ENCODE measurements around the gene PREP.
A peak's percentile ranks its signal among the peaks of the same experiment; 100 is the strongest.
"Not testable (repeated sequence)": the region's sequence is repeated elsewhere in the genome, so short reads cannot be mapped to it uniquely, and the experiment has no call there.

PREP gene

DNA sequence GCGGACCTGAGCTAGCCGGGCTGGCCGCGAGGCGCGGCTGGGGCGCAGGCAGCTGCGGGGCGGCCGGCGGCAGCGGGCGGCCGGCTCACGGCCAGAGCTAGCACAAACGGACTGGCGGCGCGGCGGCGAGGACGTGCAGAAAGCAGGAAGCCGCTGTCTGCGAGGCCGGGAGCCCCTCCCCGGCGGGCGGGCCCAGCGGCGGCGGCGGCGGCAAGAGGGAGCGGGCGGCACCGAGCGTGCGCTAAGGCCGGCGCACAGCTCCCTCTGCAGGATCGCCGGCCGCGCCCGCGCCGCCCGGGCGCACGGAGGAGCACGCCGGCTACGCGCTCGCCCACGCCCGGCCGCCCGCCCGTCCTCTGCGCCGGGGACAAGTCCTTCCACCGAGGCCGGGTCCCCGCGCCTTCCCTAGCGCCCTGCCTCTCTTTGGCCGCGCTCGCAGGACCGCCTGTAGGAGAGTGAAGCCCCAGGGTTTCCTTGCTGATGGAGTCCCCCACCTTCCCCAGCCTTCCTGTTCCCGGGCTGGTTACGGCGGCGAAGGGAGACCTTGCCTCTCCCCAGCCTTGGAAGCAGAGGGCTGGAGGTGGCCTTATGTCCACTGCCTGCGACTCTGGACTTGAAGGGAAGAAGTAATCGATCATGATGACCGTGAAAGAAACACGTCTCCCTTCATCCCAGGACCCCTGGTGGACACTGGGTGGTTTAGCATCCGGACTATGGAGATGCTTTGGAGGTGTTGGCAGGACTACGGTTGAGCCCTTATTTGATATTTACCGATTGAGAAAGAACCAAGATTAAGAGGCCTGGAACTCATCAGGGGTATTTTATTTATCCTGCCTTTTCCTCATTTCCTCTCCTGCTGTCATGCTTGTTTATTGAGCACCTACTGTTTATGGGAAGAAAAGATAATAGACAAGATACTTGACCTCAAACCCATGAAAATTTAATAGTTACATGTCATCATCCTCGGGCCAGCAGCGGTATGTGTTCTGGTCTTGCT lies at the start of gene PREP:
Gene PREP (minus strand): TSS at position 144 of the 997 bp plus-strand sequence. CDS start 191 bp downstream, outside the sequence.
- DNase-seq (ENCODE audit: low read depth), result peak; percentile 54

DNA sequence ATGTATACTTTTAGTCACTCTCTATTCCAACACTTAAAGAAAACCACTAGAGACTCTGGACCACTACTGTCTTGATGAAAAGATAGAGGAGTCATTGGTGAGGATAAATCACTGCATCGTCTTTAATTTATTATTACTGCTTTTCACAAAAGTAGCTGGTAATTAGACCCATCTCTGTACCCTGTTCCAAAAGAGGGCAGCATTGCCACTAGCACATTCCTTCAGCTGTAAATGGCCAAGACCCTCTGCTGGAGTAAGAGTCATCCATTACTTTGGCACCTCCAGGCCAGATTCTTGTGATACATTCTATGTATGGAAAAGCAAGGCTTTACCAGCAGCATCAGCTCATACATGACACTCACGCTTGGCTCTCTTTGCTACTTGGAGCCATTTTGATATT lies 49.5 kb upstream of the PREP start:
- DNase-seq (ENCODE audit: low read depth), result no peak

DNA sequence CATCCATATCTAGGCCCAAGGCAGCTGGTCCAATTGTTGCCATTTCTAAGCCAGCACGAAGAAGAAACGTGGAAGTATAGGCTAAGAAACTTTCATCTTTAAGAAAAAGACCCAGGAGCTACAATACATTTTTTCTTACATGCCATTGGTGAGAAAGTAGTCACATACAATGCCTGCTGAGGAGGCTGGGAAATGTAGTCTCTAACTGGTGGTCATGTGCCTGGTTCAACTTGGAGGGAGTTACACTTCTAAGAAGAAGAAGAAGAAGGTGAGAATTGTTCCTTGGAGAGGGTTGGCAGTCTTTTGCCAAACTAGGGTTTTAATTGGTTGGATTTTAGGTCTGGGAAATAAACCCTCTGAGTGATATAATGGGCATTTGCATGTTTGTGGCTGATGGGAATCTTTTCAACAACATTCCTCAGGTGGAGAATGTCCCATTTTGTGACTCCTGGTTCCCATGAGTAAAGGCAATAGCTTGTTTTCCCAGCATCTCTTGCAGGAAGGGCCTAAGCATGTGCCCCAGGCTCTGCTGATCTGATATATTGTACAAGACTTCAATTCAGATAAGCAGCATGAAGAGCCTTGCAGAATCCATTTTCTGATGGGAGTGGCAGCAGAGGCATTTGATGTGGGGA lies 47.0 kb upstream of the PREP start:
- DNase-seq (ENCODE audit: low read depth), result no peak

DNA sequence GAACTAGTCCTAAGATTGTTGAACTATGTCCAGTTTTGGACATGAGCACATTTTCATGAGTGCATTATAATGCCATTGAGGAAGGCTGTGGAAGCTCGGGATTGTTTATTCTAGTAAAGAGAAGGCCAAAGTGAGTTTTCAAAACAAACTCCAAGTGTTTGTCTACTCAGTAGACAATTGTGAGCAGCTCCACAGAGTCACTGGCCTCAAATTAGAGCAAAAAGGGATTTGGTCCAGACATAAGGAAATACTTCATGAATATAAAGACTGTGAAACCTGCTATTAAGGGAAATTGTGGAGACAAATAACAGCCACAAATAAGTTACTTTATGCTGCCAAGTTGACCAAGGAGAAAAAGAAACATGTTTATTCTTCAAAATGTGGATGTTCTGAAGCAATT lies 42.6 kb upstream of the PREP start:
- no peak for DNase-seq (ENCODE audit: low read depth)

DNA sequence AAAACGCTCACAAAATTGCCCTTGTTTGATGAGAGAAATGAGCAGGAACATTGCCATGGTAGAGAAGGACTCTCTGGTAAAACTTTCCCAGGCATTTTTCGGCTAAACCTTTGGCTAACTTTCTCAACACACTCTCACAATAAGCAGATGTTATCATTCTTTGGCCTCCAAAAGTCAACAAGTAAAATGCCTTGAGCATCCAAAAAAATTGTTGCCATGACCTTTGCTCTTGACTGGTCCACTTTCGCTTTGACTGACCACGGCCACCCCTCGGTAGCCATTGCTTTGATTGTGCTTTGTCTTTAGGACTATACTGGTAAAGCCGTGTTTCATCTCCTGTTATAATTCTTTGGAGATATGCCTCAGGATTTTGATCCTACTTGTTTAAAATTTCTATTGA lies 41.1 kb upstream of the PREP start:
- no peak for DNase-seq (ENCODE audit: low read depth)

DNA sequence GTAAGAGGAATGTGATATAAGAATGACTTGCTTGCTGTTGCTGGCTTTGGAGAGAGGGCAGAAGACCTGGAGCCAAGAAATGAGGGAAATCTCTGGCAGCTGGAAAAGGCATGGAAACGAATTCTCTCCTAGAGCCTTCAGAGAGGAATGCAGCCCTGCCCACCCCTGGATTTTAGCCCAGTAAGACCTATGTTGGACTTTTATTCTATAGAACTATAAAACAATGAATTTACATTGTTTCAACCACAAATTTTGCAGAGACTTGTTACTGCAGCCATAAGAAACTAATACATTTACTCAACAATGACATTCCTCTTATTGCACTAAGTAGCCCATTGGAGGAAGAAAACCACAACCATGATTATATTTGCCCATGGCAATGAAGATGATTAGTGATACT lies 39.5 kb upstream of the PREP start:
- DNase-seq (ENCODE audit: low read depth), result no peak

DNA sequence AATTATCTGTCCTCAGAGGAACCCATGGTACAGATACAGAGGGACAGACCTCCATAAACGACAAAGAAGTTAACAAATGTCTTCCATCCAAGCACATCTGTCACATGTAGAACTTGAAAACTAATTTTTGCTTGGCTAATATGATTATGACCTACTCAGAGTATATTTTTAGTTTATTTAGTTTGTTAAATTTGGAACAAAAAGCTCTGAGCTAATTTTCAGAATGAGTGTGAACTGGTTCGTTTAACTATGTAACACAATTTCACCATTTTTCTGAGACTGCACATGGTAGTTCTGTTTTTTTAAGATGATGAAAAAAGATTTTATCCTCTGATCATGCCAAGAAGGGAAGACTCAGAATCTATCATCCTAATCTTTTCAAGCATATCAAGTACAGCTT lies 34.4 kb upstream of the PREP start:
- DNase-seq (ENCODE audit: low read depth), result no peak

DNA sequence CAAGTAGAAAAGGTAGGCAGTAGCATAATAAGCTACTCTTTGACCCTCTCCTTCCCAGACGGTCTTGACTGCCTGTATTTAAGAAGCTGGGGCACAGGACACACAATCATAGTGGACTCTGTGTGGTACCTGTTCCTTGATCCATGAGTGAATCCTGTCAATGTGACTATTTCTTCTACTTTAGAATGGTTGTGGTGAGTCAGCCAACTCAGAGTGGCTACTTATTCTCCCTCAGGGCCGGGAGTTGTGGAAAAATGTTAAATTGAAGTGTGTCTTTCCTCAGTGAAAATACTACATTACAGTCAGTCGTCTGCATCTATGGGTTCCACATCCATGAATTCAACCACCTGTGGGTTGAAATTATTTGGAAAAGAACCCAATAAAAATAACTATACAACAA lies 30.8 kb upstream of the PREP start:
- DNase-seq (ENCODE audit: low read depth), result no peak

DNA sequence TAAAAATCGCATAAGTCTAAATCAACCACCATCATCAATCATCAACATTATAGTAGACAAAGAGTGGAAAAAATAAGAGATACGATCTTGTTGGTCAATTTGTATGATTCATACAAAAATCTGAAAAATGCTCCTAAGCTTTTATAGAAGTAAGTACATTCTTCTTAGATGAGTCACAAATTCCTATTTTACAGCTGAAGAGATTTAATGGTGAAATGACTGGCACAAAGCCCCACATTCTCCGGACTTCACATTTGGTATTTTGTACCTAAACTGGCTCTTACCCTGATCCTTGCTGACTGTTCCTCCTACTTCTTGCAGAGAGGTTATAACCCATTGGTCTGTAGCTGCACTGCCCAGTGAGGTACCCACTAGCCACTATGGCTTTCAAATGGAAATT lies 29.9 kb upstream of the PREP start:
- DNase-seq (ENCODE audit: low read depth), result no peak

DNA sequence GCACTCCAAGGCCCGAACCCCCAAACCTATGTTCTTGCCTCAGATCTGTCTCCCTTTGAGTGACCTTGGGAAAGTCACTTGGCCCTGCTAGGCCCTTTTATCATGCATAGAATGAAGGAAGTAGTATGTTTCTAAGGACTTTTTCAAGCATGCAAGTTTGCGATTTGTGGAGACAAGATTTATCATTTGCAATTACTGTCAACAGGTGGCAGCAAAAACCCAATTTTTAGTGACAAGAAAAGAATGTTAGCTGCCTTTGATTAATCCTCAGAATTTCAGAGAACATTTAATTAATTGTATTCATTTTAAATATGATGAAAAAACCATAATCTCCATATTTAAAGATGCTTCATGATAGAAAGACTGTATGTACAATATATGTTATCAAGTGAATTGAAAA lies 28.3 kb upstream of the PREP start:
- DNase-seq (ENCODE audit: low read depth), result no peak

DNA sequence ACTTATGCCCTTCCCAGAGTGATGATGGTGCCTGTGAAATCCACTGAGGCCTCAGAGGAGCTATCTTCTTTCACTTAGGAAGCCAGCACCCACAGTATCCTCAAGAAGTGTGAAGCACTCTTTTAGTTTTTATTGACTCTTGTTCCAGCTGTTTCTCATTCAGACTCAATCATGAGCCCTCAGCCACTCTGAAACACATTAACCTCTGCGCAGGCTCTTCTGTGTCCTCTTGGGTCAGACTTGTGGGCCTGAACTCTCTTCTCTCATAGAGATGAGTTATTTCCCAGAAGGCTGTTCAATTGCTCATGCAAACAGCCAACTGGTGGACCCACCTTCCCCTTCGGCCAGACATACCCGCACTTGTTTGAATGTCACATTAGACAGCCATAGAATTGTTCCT lies 27.8 kb upstream of the PREP start:
- DNase-seq (ENCODE audit: low read depth), result no peak

DNA sequence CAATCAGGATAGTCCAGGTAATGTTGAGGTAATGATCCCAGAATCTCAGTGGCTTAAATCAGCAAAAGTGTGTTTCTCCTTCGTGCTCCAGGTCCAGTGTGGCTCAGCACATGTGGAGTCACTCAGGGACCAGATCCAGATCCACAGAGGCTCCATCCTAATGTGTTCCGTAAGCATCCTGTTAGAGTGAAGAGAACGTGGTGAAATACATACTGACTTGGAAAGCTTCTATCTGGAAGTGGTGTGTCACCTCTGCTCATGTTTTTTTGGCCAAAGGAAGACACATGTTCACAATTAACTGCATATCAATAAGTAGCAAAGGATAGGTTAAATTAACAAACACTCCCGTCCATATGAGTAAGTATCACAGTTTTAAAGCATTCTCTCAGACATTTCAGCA lies 26.8 kb upstream of the PREP start:
- DNase-seq (ENCODE audit: low read depth), result no peak

DNA sequence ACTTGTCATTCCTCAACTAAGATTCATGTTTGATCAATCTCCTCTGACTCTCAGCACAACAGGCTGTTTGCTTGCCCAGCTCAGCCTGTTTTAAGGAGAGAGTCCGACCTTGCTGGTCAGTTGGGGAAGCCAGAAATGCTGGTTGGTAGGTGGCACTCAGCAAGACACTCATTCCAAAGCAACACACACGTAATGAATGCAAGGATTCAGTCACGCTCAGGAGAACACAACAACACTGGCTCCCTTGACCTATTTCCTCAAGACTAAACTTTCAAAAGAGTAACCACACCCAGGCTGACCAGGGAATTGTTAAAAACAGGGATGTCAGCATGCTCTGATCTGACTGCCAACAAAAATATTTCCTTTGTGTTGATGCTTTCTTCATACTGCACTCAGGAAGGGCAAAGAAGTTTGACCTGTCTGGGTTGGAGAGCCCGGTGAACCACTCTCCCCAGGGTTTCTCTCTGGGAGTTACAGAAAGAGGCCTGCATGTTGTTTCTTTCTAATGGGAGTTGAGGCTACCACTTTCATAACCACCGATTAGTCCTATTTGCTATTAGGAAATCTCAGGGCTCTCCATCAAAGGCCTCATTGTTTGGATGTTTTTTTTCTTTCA lies 25.6 kb upstream of the PREP start:
- no peak for DNase-seq (ENCODE audit: low read depth)

DNA sequence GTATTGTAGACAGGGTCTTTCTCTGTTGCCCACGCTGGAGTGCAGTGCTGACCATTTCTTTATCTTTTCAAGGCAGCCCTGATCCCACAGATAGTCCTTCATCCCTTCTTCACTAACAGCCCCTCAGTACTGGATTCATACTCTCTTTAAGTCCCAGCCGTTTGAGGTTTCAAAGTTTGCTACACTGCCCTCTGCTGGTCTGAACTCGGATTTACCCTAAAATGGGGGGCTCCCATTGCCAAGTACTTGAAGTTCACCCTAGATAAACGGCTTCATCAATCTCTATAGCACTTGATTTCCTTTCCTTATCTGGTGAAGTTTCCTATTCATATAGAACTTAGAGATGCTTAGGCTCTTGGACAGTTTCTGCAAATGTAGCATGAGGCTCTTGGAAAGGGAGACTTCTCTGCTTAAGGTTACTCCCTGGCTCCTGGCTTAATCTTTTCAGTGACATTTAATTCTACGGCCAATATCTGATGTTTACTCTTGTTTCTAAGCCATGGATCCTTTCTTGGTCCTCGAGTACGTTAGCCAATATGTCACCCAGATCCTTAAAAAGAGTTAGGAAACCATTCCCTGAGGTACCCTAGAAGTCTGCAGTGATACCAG lies 21.4 kb upstream of the PREP start:
- peak; percentile 53 for DNase-seq (ENCODE audit: low read depth)

DNA sequence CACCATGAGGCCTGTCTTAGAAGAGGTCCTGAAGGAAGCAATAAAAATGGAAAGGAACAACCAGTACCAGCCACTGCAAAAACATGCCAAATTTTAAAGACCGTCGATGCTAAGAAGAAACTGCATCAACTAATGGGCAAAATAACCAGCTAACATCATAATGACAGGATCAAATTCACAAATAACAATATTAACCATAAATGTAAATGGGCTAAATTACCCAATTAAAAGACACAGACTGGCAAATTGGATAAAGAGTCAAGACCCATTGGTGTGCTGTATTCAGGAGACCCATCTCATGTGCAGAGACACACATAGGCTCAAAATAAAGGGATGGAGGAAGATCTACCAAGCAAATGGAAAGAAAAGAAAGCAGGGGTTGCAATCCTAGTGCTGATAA lies 14.1 kb upstream of the PREP start:
- not testable (repeated sequence) for DNase-seq (ENCODE audit: low read depth)

DNA sequence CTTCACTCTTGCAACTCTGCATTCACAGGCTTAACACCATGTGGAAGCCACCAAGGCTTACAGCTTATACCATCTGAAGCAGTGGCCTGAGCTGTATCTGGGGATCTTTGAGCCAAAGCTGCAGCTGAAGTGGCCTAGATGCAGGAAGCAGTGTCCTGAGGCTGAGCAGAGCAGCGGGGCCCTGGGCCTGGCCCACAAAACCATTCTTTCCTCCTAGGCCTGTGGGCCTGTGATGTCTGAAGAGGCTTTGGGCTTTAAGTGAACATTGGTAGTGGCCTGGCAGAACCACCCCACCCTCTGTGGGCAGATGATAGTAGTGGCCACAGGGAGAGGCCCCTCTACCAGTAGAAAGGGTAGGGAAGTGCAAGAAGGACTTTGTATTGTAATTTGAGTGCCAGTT lies 6.9 kb upstream of the PREP start:
- DNase-seq (ENCODE audit: low read depth), result no peak

DNA sequence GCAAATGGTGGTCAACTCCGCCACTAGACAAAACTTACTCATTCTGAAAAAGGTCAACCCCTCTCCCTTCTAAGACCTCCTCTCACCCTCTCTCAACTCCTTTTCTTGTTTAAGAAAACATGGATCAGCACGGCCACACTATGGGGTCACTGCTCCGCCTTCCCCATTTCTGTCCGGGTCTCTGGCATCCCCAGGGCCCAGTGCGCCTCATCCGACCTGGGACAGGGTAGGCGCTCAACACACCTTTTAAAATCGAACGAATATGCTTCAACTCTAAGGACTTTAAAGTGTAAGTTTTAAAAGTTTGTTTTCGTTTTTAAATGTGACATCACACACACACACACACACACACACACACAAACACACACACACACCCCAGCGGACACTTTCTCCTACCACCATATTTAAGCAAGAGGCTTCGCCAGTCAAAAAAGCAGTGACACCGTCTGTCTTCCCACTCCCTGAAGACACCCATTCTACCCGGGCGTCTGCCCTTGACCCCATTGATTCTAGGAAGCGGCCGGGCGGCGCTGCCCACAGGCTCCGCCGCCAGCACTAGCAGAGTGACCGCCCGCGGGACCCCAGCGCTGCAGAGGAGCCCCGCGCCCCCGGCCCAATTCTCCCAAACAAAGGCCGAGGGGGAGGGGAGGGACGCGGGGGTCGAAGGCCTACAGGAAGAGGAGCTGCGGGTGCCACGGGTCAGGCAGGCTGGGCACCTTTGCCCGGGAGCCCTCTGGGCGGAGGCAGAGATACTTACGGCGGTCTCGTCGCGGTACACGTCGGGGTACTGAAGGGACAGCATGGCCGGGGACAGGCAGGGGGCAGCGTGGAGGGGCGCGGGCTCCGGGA lies 568 bp downstream of the PREP start:
- DNase-seq (ENCODE audit: low read depth), result no peak

DNA sequence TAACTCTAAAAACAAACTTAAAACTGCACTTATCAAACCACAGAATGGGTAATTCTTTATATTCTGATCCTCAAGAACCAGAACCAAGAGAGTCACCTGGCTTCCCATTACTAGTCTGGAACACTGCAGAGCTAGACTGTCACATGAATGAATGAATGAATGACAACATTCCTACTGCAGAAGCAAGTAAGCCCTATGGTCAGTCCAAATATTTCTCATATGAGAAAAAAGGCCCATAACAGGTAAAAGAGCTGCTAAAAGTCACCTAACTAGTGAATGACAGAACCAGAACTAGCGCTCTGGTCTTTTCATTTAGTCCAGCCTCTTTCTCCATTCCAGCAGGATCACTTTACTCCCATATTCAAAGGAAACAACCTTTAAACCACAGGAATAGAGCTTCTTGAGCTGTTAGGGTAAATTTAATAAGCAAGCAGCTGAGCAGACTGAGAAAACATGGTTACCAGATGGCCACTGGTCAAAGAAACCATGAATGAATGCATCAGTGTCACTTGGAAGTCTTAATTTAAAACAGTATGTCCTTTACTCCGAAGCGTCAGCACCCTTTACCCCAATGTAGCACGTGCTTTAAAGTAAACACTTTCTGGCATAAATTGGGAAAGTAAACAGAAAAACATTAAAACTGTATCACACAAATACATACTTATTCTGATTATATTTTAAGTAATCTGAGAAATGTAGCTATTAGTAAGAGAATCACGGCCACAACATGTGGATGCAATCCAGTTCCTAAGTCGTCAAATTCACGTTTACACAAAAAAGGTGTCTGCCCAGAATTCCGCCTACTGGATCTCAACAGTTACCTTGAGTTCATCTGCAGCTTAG lies 1.4 kb downstream of the PREP start:
- no peak for DNase-seq (ENCODE audit: low read depth)

DNA sequence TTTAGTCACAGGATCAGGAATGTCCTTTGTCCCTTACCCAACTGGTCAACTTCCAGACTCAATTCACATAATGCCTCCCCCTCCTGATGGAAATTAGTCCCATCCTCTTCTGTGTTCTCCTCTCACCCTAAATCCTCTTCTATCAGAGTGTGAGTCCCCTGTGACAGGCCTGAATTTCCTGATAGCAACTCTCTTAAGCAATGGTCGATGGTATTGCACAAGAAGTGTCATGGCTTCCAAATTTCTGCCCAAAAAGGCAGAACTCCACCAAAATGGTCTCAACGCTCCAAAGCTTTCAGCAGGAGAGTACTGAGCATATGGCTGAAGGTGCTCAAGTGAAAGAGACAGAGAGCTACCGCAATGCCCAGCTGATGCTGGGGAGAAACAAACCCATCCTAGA lies 2.4 kb downstream of the PREP start:
- DNase-seq (ENCODE audit: low read depth), result no peak

DNA sequence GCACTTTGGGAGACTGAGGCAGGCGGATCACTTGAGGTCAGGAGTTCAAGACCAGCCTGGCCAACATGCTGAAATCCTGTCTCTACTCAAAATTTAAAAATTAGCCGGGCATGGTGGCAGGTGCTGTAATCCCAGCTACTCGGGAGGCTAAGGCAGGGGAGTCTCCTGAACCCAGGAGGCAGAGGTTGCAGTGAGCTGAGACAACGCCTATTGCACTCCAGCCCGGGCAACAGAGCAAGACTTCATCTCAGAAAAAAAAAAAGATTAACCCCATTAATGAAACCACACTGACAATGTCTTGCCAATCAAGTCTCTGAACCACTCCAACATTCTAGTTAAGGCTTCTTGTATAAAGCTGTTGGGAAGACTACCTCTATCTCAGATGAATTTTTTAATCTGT lies 4.0 kb downstream of the PREP start:
- no peak for DNase-seq (ENCODE audit: low read depth)

DNA sequence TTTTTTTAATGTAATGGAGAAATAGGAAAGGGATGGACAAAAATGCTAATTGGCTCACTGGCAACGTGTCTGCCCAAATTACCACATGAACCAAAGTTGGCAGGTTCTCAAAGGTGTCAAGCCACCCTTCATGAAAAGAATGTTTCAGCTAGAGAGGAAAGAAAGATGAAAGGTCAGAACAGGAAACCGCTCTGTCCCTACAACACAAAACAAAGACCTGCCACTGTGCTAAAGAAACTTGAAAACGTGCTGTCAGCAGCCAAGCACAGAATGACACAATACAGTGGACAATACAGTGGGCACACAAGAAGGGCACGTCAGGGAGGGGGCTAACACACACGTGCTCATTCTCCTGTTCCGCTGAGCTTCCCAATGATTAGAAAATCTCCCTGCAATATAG lies 4.9 kb downstream of the PREP start:
- no peak for DNase-seq (ENCODE audit: low read depth)
